NCI-H748 (cell line): ENCODE measurements around the gene USP17L24.
"Not testable (repeated sequence)": the region's sequence is repeated elsewhere in the genome, so short reads cannot be mapped to it uniquely, and the experiment has no call there.

ENCODE experiments used
- DNase-seq: peaks from one replicate; lab custom pipeline; 2025; ENCODE audit not compliant: unreplicated experiment; lab: John Stamatoyannopoulos, UW

Gene USP17L24, protein sequence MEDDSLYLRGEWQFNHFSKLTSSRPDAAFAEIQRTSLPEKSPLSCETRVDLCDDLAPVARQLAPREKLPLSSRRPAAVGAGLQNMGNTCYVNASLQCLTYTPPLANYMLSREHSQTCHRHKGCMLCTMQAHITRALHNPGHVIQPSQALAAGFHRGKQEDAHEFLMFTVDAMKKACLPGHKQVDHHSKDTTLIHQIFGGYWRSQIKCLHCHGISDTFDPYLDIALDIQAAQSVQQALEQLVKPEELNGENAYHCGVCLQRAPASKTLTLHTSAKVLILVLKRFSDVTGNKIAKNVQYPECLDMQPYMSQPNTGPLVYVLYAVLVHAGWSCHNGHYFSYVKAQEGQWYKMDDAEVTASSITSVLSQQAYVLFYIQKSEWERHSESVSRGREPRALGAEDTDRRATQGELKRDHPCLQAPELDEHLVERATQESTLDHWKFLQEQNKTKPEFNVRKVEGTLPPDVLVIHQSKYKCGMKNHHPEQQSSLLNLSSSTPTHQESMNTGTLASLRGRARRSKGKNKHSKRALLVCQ

DNA sequence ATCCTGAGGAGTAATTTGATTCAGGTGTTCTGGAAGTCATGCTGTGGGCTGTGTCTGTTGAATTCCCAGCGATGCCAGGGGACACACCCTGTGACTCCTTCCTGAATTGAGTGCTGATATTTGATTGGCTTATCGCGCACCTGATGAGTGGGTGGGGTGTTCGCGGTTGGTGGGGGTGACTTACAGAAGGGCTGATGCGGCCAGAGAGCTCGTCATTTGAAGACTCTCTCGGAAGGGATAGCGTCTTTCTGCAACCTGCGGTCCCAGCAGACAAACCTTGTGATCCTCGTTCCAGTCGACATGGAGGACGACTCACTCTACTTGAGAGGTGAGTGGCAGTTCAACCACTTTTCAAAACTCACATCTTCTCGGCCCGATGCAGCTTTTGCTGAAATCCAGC is at the start of gene USP17L24:
USP17L24 (plus strand) TSS at position 301 of the 400 bp plus-strand sequence; CDS start at position 301, 0 bp downstream.
- DNase-seq, result not testable (repeated sequence)

DNA sequence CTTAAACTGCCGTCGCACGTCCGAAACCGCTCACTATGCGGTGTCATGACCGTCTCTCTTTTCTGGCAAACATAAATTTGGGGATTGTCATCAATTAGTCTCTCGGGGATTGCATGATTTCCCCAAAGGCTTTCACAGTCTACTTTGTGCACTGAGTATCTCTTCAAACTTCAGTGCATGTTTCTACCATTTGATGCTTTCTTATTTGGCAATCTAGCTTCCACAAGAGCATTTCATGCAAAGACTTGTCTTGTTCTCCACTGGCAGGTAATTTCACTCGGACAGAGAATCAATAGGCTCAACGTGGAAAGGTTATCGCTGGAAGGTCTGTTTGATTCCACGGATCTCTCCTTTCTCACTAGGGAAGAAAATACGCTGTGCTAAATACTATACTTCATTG is 774 bp upstream of the USP17L24 start:
- DNase-seq, result not testable (repeated sequence)

DNA sequence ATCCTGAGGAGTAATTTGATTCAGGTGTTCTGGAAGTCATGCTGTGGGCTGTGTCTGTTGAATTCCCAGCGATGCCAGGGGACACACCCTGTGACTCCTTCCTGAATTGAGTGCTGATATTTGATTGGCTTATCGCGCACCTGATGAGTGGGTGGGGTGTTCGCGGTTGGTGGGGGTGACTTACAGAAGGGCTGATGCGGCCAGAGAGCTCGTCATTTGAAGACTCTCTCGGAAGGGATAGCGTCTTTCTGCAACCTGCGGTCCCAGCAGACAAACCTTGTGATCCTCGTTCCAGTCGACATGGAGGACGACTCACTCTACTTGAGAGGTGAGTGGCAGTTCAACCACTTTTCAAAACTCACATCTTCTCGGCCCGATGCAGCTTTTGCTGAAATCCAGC is 4.6 kb downstream of the USP17L24 start, which contains the start of gene USP17L25:
USP17L25 (plus strand) TSS at position 301 of the 400 bp plus-strand sequence; CDS start at position 301, 0 bp downstream.
- DNase-seq, result not testable (repeated sequence)

DNA sequence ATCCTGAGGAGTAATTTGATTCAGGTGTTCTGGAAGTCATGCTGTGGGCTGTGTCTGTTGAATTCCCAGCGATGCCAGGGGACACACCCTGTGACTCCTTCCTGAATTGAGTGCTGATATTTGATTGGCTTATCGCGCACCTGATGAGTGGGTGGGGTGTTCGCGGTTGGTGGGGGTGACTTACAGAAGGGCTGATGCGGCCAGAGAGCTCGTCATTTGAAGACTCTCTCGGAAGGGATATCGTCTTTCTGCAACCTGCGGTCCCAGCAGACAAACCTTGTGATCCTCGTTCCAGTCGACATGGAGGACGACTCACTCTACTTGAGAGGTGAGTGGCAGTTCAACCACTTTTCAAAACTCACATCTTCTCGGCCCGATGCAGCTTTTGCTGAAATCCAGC is 9.4 kb downstream of the USP17L24 start, which contains the start of gene USP17L26:
USP17L26 (plus strand) TSS at position 301 of the 400 bp plus-strand sequence; CDS start at position 301, 0 bp downstream.
- DNase-seq, result not testable (repeated sequence)

DNA sequence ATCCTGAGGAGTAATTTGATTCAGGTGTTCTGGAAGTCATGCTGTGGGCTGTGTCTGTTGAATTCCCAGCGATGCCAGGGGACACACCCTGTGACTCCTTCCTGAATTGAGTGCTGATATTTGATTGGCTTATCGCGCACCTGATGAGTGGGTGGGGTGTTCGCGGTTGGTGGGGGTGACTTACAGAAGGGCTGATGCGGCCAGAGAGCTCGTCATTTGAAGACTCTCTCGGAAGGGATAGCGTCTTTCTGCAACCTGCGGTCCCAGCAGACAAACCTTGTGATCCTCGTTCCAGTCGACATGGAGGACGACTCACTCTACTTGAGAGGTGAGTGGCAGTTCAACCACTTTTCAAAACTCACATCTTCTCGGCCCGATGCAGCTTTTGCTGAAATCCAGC is 14.1 kb downstream of the USP17L24 start, which contains the start of gene USP17L5:
USP17L5 (plus strand) TSS at position 301 of the 400 bp plus-strand sequence; CDS start at position 301, 0 bp downstream.
- not testable (repeated sequence) for DNase-seq

DNA sequence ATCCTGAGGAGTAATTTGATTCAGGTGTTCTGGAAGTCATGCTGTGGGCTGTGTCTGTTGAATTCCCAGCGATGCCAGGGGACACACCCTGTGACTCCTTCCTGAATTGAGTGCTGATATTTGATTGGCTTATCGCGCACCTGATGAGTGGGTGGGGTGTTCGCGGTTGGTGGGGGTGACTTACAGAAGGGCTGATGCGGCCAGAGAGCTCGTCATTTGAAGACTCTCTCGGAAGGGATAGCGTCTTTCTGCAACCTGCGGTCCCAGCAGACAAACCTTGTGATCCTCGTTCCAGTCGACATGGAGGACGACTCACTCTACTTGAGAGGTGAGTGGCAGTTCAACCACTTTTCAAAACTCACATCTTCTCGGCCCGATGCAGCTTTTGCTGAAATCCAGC is 18.9 kb downstream of the USP17L24 start, which contains the start of gene USP17L27:
USP17L27 (plus strand) TSS at position 301 of the 400 bp plus-strand sequence; CDS start at position 301, 0 bp downstream.
- DNase-seq, result not testable (repeated sequence)

DNA sequence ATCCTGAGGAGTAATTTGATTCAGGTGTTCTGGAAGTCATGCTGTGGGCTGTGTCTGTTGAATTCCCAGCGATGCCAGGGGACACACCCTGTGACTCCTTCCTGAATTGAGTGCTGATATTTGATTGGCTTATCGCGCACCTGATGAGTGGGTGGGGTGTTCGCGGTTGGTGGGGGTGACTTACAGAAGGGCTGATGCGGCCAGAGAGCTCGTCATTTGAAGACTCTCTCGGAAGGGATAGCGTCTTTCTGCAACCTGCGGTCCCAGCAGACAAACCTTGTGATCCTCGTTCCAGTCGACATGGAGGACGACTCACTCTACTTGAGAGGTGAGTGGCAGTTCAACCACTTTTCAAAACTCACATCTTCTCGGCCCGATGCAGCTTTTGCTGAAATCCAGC is 23.6 kb downstream of the USP17L24 start, which contains the start of gene USP17L28:
USP17L28 (plus strand) TSS at position 301 of the 400 bp plus-strand sequence; CDS start at position 301, 0 bp downstream.
- not testable (repeated sequence) for DNase-seq

DNA sequence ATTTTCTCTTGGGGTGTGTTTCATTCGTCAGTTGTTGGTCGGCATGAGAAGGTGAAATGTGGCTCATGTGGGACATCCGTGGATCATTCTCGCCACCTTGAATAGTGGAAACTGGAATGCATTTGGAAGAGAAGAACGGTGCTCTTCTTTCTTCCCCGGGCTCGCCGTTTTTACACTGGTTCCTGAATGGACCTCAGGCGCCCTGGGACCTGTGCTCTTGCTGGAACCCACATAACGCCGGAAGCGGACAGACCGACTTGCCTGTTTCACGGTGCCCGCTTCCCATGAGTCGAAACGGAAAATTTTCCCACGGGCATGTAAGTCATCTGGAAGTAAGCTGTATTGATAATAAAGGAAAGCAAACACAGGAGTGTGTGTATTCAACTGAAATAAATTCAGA is 25.9 kb downstream of the USP17L24 start:
- DNase-seq, result not testable (repeated sequence)

DNA sequence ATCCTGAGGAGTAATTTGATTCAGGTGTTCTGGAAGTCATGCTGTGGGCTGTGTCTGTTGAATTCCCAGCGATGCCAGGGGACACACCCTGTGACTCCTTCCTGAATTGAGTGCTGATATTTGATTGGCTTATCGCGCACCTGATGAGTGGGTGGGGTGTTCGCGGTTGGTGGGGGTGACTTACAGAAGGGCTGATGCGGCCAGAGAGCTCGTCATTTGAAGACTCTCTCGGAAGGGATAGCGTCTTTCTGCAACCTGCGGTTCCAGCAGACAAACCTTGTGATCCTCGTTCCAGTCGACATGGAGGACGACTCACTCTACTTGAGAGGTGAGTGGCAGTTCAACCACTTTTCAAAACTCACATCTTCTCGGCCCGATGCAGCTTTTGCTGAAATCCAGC is 28.4 kb downstream of the USP17L24 start, which contains the start of gene USP17L29:
USP17L29 (plus strand) TSS at position 301 of the 400 bp plus-strand sequence; CDS start at position 301, 0 bp downstream.
- not testable (repeated sequence) for DNase-seq

DNA sequence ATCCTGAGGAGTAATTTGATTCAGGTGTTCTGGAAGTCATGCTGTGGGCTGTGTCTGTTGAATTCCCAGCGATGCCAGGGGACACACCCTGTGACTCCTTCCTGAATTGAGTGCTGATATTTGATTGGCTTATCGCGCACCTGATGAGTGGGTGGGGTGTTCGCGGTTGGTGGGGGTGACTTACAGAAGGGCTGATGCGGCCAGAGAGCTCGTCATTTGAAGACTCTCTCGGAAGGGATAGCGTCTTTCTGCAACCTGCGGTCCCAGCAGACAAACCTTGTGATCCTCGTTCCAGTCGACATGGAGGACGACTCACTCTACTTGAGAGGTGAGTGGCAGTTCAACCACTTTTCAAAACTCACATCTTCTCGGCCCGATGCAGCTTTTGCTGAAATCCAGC is 37.9 kb downstream of the USP17L24 start, which contains the start of gene USP17L30:
USP17L30 (plus strand) TSS at position 301 of the 400 bp plus-strand sequence; CDS start at position 301, 0 bp downstream.
- not testable (repeated sequence) for DNase-seq
